ENCODE data around the gene SYT17.

- TF ChIP-seq CTCF (IDR thresholded peaks at IDR 0.05) = no peak
- TF ChIP-seq POLR2A (IDR thresholded peaks at IDR 0.05) = no peak
Observed at GRCh38 chr16:19174478-19174877, 6.4 kb downstream of the SYT17 start.
